ENCODE data around the gene AUH.

DNA sequence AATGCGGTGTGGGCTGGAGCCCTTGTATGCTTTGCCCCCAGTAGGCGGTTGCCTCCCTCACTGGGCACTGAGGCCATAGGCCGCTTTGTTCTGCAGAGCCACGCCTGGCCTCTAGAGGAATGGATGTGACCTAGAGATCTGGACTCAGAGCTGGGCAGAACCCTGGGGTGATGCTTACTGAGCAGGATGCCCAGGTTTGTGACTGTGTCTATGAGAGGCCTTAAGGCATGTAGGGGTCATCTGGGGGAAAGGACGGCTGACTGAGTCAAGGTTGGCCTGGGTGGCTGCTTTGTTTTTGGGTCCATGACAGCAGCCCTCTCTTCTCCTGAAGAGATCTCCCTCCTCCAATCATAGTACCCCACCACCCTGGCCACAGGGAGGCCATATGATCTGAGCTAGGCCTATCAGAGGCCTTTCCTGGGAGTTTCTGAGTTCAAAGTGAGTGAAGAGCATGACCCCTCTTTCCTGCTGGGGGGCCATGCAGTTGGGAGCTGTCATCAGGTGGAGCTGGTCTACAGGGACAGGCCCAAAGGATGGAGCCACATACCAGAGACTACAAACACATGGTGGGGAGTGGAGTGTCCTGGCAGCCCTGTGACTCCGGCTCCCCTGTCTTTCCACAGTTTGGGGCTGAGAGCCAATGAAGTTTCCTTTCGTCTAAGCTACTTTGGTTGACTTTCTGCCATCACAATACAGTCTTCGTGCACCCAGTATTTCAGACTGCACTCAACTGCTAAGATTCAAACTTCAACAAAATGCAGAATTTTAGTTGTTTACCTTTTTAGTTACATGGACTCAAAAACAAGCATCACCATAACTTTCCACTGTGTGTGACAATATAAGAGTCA lies 165.4 kb downstream of the AUH start:
- TF ChIP-seq, protein P1, sequence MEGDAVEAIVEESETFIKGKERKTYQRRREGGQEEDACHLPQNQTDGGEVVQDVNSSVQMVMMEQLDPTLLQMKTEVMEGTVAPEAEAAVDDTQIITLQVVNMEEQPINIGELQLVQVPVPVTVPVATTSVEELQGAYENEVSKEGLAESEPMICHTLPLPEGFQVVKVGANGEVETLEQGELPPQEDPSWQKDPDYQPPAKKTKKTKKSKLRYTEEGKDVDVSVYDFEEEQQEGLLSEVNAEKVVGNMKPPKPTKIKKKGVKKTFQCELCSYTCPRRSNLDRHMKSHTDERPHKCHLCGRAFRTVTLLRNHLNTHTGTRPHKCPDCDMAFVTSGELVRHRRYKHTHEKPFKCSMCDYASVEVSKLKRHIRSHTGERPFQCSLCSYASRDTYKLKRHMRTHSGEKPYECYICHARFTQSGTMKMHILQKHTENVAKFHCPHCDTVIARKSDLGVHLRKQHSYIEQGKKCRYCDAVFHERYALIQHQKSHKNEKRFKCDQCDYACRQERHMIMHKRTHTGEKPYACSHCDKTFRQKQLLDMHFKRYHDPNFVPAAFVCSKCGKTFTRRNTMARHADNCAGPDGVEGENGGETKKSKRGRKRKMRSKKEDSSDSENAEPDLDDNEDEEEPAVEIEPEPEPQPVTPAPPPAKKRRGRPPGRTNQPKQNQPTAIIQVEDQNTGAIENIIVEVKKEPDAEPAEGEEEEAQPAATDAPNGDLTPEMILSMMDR (IDR thresholded peaks at IDR 0.05; ENCODE audit: insufficient read depth, low read depth, low read length): no peak
- no peak for TF ChIP-seq EZH2 (IDR thresholded peaks at IDR 0.05; ENCODE audit: insufficient read depth, low read length)
